Fibroblast of the aortic adventitia (primary cell): ENCODE results near the gene TMEM229B. TPM values are rescaled to one million over a fixed set of nuclear protein-coding genes. Genes with fewer than 3 reads are reported as not detected.
A peak's percentile ranks its signal among the peaks of the same experiment; 100 is the strongest.

Experiments
- DNase-seq: peaks from one replicate; pipeline ENCODE4 v3.0.0-alpha.2; 2010; ENCODE audit warnings: low read depth
- H3K4me3 ChIP-seq: 2 replicates; pipeline ENCODE4 v1.5.1; 2011; ENCODE audit warnings: low read depth, mild to moderate bottlenecking, control low read depth, low read length, moderate library complexity
- CTCF ChIP-seq: IDR thresholded peaks from 2 replicates; pipeline ENCODE4 v1.5.1; 2011; ENCODE audit warnings: mild to moderate bottlenecking, low read length, control low read depth, inconsistent platforms; ENCODE audit not compliant: insufficient read depth
- total RNA-seq: library from RNA; depleted of rRNA; stranded (reverse); fragments of >200 nt; gene quantifications from 2 replicates; pipeline ENCODE4 v1.2.3, GENCODE V29; 2012; ENCODE audit warnings: low replicate concordance

TMEM229B gene
- total RNA-seq, 1 donor, result 0.81 TPM

GRCh38 chr14:67515386-67516079 lies 27.0 kb upstream of the TMEM229B start:
- no peak for DNase-seq
- TF ChIP-seq CTCF, result peak; percentile 4
- H3K4me3 ChIP-seq, result peak overlapping the region; percentile 75

GRCh38 chr14:67514650-67515385 lies 26.3 kb upstream of the TMEM229B start:
- peak overlapping the region; percentile 75 for H3K4me3 ChIP-seq
- DNase-seq, result peak; percentile 40
- no peak for TF ChIP-seq CTCF

- H3K4me3 ChIP-seq, result peak overlapping the region; percentile 75
- no peak for TF ChIP-seq CTCF
- peak; percentile 16 for DNase-seq
Measured at GRCh38 chr14:67514203-67514607, 25.7 kb upstream of the TMEM229B start.

GRCh38 chr14:67513631-67514108 lies 25.1 kb upstream of the TMEM229B start:
- no peak overlapping the region for H3K4me3 ChIP-seq
- no peak for DNase-seq
- no peak for TF ChIP-seq CTCF

GRCh38 chr14:67512463-67513310 lies 24.2 kb upstream of the TMEM229B start:
- TF ChIP-seq CTCF, result no peak
- H3K4me3 ChIP-seq, result no peak overlapping the region
- no peak for DNase-seq

GRCh38 chr14:67510836-67511235 lies 22.3 kb upstream of the TMEM229B start:
- no peak overlapping the region for H3K4me3 ChIP-seq
- DNase-seq, result no peak
- no peak for TF ChIP-seq CTCF
